Activated T-cell treated with anti-CD3 and anti-CD28 coated beads, Interleukin-2, amount 50 U/mL, for 24 hours (primary cell): ENCODE measurements around the gene CHD2.

Source experiments
- DNase-seq: peaks from one replicate; pipeline ENCODE4 v3.0.0-alpha.2; 2020
- H3K27ac Mint-ChIP-seq: 2 replicates; pipeline ENCODE4 v1.8.0; 2020; ENCODE audit warnings: mild to moderate bottlenecking, mixed read lengths
- H3K27me3 Mint-ChIP-seq: 2 replicates; pipeline ENCODE4 v1.8.0; 2020; ENCODE audit warnings: mixed read lengths
- H3K36me3 Mint-ChIP-seq: 2 replicates; pipeline ENCODE4 v1.8.0; 2020; ENCODE audit warnings: low read depth, mixed read lengths
- H3K4me1 Mint-ChIP-seq: 2 replicates; pipeline ENCODE4 v1.8.0; 2020; ENCODE audit warnings: low read depth, mixed read lengths
- H3K4me3 Mint-ChIP-seq: 2 replicates; pipeline ENCODE4 v1.8.0; 2020; ENCODE audit warnings: mild to moderate bottlenecking, moderate library complexity, mixed read lengths
- H3K9me3 Mint-ChIP-seq: 2 replicates; pipeline ENCODE4 v1.8.0; 2020; ENCODE audit warnings: mixed read lengths

CHD2 gene

GRCh38 chr15:93047621-93048425 lies 147.7 kb downstream of the CHD2 start:
- Mint-ChIP-seq H3K4me3 (no peak overlapping the region), H3K4me1 (peaks cover 16% of the 10 kb centered on the region), H3K9me3 (peaks cover 3% of the 10 kb centered on the region), H3K27ac (peak overlapping the region; percentile 9), H3K27me3 (no peaks in the 10 kb centered on the region), H3K36me3 (no peaks in the 10 kb centered on the region)
- DNase-seq = no peak

GRCh38 chr15:93048426-93048721 lies 148.2 kb downstream of the CHD2 start:
- H3K27ac Mint-ChIP-seq = no peak overlapping the region
- no peaks in the 10 kb centered on the region for H3K27me3 Mint-ChIP-seq
- peaks cover 3% of the 10 kb centered on the region for H3K9me3 Mint-ChIP-seq
- H3K4me3 Mint-ChIP-seq = no peak overlapping the region
- DNase-seq = no peak
- H3K36me3 Mint-ChIP-seq = no peaks in the 10 kb centered on the region
- peaks cover 16% of the 10 kb centered on the region for H3K4me1 Mint-ChIP-seq

GRCh38 chr15:93048759-93049161 lies 148.6 kb downstream of the CHD2 start:
- DNase-seq = no peak
- H3K4me1 Mint-ChIP-seq = peaks cover 16% of the 10 kb centered on the region
- no peaks in the 10 kb centered on the region for H3K27me3 Mint-ChIP-seq
- no peaks in the 10 kb centered on the region for H3K36me3 Mint-ChIP-seq
- no peak overlapping the region for H3K4me3 Mint-ChIP-seq
- no peak overlapping the region for H3K27ac Mint-ChIP-seq
- peaks cover 3% of the 10 kb centered on the region for H3K9me3 Mint-ChIP-seq

- H3K27ac Mint-ChIP-seq = no peak overlapping the region
- H3K4me3 Mint-ChIP-seq = no peak overlapping the region
- H3K27me3 Mint-ChIP-seq = no peaks in the 10 kb centered on the region
- no peak for DNase-seq
- peaks cover 16% of the 10 kb centered on the region for H3K4me1 Mint-ChIP-seq
- H3K9me3 Mint-ChIP-seq = peaks cover 3% of the 10 kb centered on the region
- H3K36me3 Mint-ChIP-seq = no peaks in the 10 kb centered on the region
Observed at GRCh38 chr15:93049233-93049632, 149.1 kb downstream of the CHD2 start.

- Mint-ChIP-seq H3K4me1 (peaks cover 16% of the 10 kb centered on the region), H3K9me3 (peaks cover 3% of the 10 kb centered on the region), H3K27ac (no peak overlapping the region), H3K27me3 (no peaks in the 10 kb centered on the region), H3K4me3 (no peak overlapping the region), H3K36me3 (no peaks in the 10 kb centered on the region)
- DNase-seq = no peak
Observed at GRCh38 chr15:93049914-93050578, 149.9 kb downstream of the CHD2 start.

- Mint-ChIP-seq H3K27me3 (no peaks in the 10 kb centered on the region), H3K4me1 (peaks cover 16% of the 10 kb centered on the region), H3K36me3 (no peaks in the 10 kb centered on the region), H3K27ac (no peak overlapping the region), H3K4me3 (no peak overlapping the region), H3K9me3 (peaks cover 3% of the 10 kb centered on the region)
- DNase-seq = no peak
Observed at GRCh38 chr15:93050648-93051047, 150.5 kb downstream of the CHD2 start.

- H3K4me1 Mint-ChIP-seq = peaks cover 16% of the 10 kb centered on the region
- DNase-seq = no peak
- H3K9me3 Mint-ChIP-seq = no peaks in the 10 kb centered on the region
- no peaks in the 10 kb centered on the region for H3K36me3 Mint-ChIP-seq
- no peaks in the 10 kb centered on the region for H3K27me3 Mint-ChIP-seq
- H3K27ac Mint-ChIP-seq = no peak overlapping the region
- H3K4me3 Mint-ChIP-seq = no peak overlapping the region
Observed at GRCh38 chr15:93051236-93052089, 151.3 kb downstream of the CHD2 start.

- no peak for DNase-seq
- H3K27ac Mint-ChIP-seq = no peak overlapping the region
- H3K27me3 Mint-ChIP-seq = no peaks in the 10 kb centered on the region
- H3K4me1 Mint-ChIP-seq = peaks cover 16% of the 10 kb centered on the region
- no peaks in the 10 kb centered on the region for H3K9me3 Mint-ChIP-seq
- H3K4me3 Mint-ChIP-seq = no peak overlapping the region
- no peaks in the 10 kb centered on the region for H3K36me3 Mint-ChIP-seq
Observed at GRCh38 chr15:93052090-93052879, 152.2 kb downstream of the CHD2 start.

GRCh38 chr15:93055211-93055610 lies 155.1 kb downstream of the CHD2 start:
- Mint-ChIP-seq H3K27me3 (no peaks in the 10 kb centered on the region), H3K36me3 (no peaks in the 10 kb centered on the region), H3K27ac (no peak overlapping the region), H3K4me3 (no peak overlapping the region), H3K9me3 (no peaks in the 10 kb centered on the region), H3K4me1 (no peaks in the 10 kb centered on the region)
- no peak for DNase-seq

GRCh38 chr15:93056836-93057235 lies 156.7 kb downstream of the CHD2 start:
- H3K36me3 Mint-ChIP-seq = no peaks in the 10 kb centered on the region
- H3K27me3 Mint-ChIP-seq = no peaks in the 10 kb centered on the region
- H3K27ac Mint-ChIP-seq = no peak overlapping the region
- no peaks in the 10 kb centered on the region for H3K9me3 Mint-ChIP-seq
- H3K4me3 Mint-ChIP-seq = no peak overlapping the region
- peaks cover 7% of the 10 kb centered on the region for H3K4me1 Mint-ChIP-seq
- no peak for DNase-seq

- H3K27ac Mint-ChIP-seq = no peak overlapping the region
- no peak overlapping the region for H3K4me3 Mint-ChIP-seq
- peaks cover 8% of the 10 kb centered on the region for H3K4me1 Mint-ChIP-seq
- H3K9me3 Mint-ChIP-seq = no peaks in the 10 kb centered on the region
- DNase-seq = no peak
- no peaks in the 10 kb centered on the region for H3K36me3 Mint-ChIP-seq
- peaks cover 4% of the 10 kb centered on the region for H3K27me3 Mint-ChIP-seq
Observed at GRCh38 chr15:93057618-93058017, 157.5 kb downstream of the CHD2 start.

- Mint-ChIP-seq H3K36me3 (no peaks in the 10 kb centered on the region), H3K27ac (no peak overlapping the region), H3K27me3 (peaks cover 7% of the 10 kb centered on the region), H3K9me3 (no peaks in the 10 kb centered on the region), H3K4me1 (peaks cover 8% of the 10 kb centered on the region), H3K4me3 (no peak overlapping the region)
- DNase-seq = no peak
Observed at GRCh38 chr15:93058128-93058527, 158.0 kb downstream of the CHD2 start.

GRCh38 chr15:93058904-93059427 lies 158.8 kb downstream of the CHD2 start:
- Mint-ChIP-seq H3K4me3 (no peak overlapping the region), H3K4me1 (peaks cover 8% of the 10 kb centered on the region), H3K27ac (no peak overlapping the region), H3K9me3 (no peaks in the 10 kb centered on the region), H3K36me3 (no peaks in the 10 kb centered on the region), H3K27me3 (peaks cover 11% of the 10 kb centered on the region)
- no peak for DNase-seq

- H3K27me3 Mint-ChIP-seq = peaks cover 11% of the 10 kb centered on the region
- H3K36me3 Mint-ChIP-seq = no peaks in the 10 kb centered on the region
- no peaks in the 10 kb centered on the region for H3K9me3 Mint-ChIP-seq
- no peak overlapping the region for H3K4me3 Mint-ChIP-seq
- H3K4me1 Mint-ChIP-seq = peaks cover 8% of the 10 kb centered on the region
- DNase-seq = no peak
- no peak overlapping the region for H3K27ac Mint-ChIP-seq
Observed at GRCh38 chr15:93059442-93059841, 159.3 kb downstream of the CHD2 start.
